ENCODE results near the gene MKNK1.

MKNK1 gene

GRCh38 chr1:46522969-46523320 is 81.1 kb downstream of the MKNK1 start:
- TF ChIP-seq CTCF (conservative IDR thresholded peaks at IDR 0.05; ENCODE audit: low read depth, low read length): no peak
- no peak for DNase-seq (ENCODE audit: low read depth)
- no peak overlapping the region for H3K4me3 ChIP-seq (ENCODE audit: low read depth, low read length)

GRCh38 chr1:46522184-46522968 is 81.7 kb downstream of the MKNK1 start:
- peak; percentile 89 for DNase-seq (ENCODE audit: low read depth)
- TF ChIP-seq CTCF (conservative IDR thresholded peaks at IDR 0.05; ENCODE audit: low read depth, low read length): no peak
- H3K4me3 ChIP-seq (ENCODE audit: low read depth, low read length): no peak overlapping the region

GRCh38 chr1:46521414-46521813 is 82.7 kb downstream of the MKNK1 start:
- no peak overlapping the region for H3K4me3 ChIP-seq (ENCODE audit: low read depth, low read length)
- no peak for TF ChIP-seq CTCF (conservative IDR thresholded peaks at IDR 0.05; ENCODE audit: low read depth, low read length)
- no peak for DNase-seq (ENCODE audit: low read depth)

- no peak for TF ChIP-seq CTCF (conservative IDR thresholded peaks at IDR 0.05; ENCODE audit: low read depth, low read length)
- no peak overlapping the region for H3K4me3 ChIP-seq (ENCODE audit: low read depth, low read length)
- DNase-seq (ENCODE audit: low read depth): peak; percentile 79
These were observed 83.8 kb downstream of the MKNK1 start for GRCh38 chr1:46520063-46520911.

GRCh38 chr1:46519209-46519608 is 84.9 kb downstream of the MKNK1 start:
- TF ChIP-seq CTCF (conservative IDR thresholded peaks at IDR 0.05; ENCODE audit: low read depth, low read length): no peak
- no peak for DNase-seq (ENCODE audit: low read depth)

GRCh38 chr1:46517932-46518498 is 86.1 kb downstream of the MKNK1 start:
- no peak overlapping the region for H3K4me3 ChIP-seq (ENCODE audit: low read depth, low read length)
- TF ChIP-seq CTCF (conservative IDR thresholded peaks at IDR 0.05; ENCODE audit: low read depth, low read length): no peak
- no peak for DNase-seq (ENCODE audit: low read depth)

More at GRCh38 chr1:46519209-46519608, 84.9 kb downstream of the MKNK1 start:
- H3K4me3 ChIP-seq (ENCODE audit: low read depth, low read length): no peak overlapping the region
